Endodermal cell (in vitro differentiated cells): ENCODE data around the gene REEP5. TPM values are rescaled to one million over a fixed set of nuclear protein-coding genes. Genes with fewer than 3 reads are reported as not detected.
"Not testable (repeated sequence)": the region's sequence is repeated elsewhere in the genome, so short reads cannot be mapped to it uniquely, and the experiment has no call there.

ENCODE experiments used
- DNase-seq: peaks from one replicate; pipeline ENCODE4 v3.0.0-alpha.2; 2017
- H3K27ac ChIP-seq: 2 replicates; pipeline ENCODE4 v1.5.1; 2013; ENCODE audit warnings: mild to moderate bottlenecking, low read depth, low read length, moderate library complexity
- H3K27me3 ChIP-seq: 2 replicates; pipeline ENCODE4 v1.6.1; 2013; ENCODE audit warnings: mild to moderate bottlenecking, low read length, moderate library complexity; ENCODE audit not compliant: insufficient read depth, control insufficient read depth, poor library complexity, severe bottlenecking
- H3K36me3 ChIP-seq: 2 replicates; pipeline ENCODE4 v1.7.0; 2013; ENCODE audit warnings: mild to moderate bottlenecking, low read length, moderate library complexity; ENCODE audit not compliant: control insufficient read depth, insufficient read depth
- H3K4me1 ChIP-seq: one replicate; pipeline ENCODE4 v1.7.0; 2013; ENCODE audit warnings: low read length; ENCODE audit not compliant: control insufficient read depth, insufficient read depth
- H3K4me3 ChIP-seq: 2 replicates; pipeline ENCODE4 v1.5.1; 2013; ENCODE audit warnings: mild to moderate bottlenecking, low read length, moderate library complexity
- H3K9ac ChIP-seq: 2 replicates; pipeline ENCODE4 v1.6.1; 2013; ENCODE audit warnings: mild to moderate bottlenecking, low read length, moderate library complexity; ENCODE audit not compliant: poor library complexity, severe bottlenecking; ENCODE audit errors: extremely low read depth
- H3K9me3 ChIP-seq: 2 replicates; pipeline ENCODE4 v1.6.1; 2013; ENCODE audit warnings: mild to moderate bottlenecking, low read length, moderate library complexity; ENCODE audit not compliant: control insufficient read depth
- H3K27ac Mint-ChIP-seq: 2 replicates; pipeline ENCODE4 v1.8.0; 2020; ENCODE audit warnings: mixed read lengths
- H3K27me3 Mint-ChIP-seq: 2 replicates; pipeline ENCODE4 v1.8.0; 2021; ENCODE audit warnings: mild to moderate bottlenecking, mixed read lengths; ENCODE audit not compliant: insufficient read depth
- H3K36me3 Mint-ChIP-seq: 2 replicates; pipeline ENCODE4 v1.8.0; 2020; ENCODE audit warnings: low read depth, mixed read lengths
- H3K4me1 Mint-ChIP-seq: 2 replicates; pipeline ENCODE4 v1.8.0; 2020; ENCODE audit warnings: mixed read lengths
- H3K4me3 Mint-ChIP-seq: 2 replicates; pipeline ENCODE4 v1.8.0; 2020; ENCODE audit warnings: mild to moderate bottlenecking, moderate library complexity, mixed read lengths
- H3K9me3 Mint-ChIP-seq: 2 replicates; pipeline ENCODE4 v1.8.0; 2020; ENCODE audit warnings: mild to moderate bottlenecking, mixed read lengths
- WGBS, 2 experiments: methylation state at CpG; one replicate each; pipeline versions ENCODE4 v1.1.5 to v1.1.7; 2013; ENCODE audit warnings: missing lambda C conversion rate in 2 of 2, mixed read lengths in 1 of 2; ENCODE audit not compliant: insufficient coverage in 1 of 2, insufficient read length in 1 of 2; 5-methylcytosine and 5-hydroxymethylcytosine counted together
- total RNA-seq, 2 donors: library from RNA; stranded (reverse); fragmentation: NEBNext Ultra II Directional in 1 of 2; extraction: Animal tissue kit (Norgen Biotek cat#: 25700) in 1 of 2; gene quantifications; 2 replicates in 1 of 2; 3 replicates in 1 of 2; pipeline ENCODE4 v1.2.1, GENCODE V29; 2021
- TF ChIP-seq, protein P1 (sequence below): fragments of 200-600 bp; sonication (generic); conservative IDR thresholded peaks from 2 replicates; pipeline ENCODE4 v1.5.0; 2021; ENCODE audit warnings: antibody characterized with exemption, mild to moderate bottlenecking

Gene REEP5
- total RNA-seq, 2 donors from 2014 or later = 42.1 to 42.3 TPM

DNA sequence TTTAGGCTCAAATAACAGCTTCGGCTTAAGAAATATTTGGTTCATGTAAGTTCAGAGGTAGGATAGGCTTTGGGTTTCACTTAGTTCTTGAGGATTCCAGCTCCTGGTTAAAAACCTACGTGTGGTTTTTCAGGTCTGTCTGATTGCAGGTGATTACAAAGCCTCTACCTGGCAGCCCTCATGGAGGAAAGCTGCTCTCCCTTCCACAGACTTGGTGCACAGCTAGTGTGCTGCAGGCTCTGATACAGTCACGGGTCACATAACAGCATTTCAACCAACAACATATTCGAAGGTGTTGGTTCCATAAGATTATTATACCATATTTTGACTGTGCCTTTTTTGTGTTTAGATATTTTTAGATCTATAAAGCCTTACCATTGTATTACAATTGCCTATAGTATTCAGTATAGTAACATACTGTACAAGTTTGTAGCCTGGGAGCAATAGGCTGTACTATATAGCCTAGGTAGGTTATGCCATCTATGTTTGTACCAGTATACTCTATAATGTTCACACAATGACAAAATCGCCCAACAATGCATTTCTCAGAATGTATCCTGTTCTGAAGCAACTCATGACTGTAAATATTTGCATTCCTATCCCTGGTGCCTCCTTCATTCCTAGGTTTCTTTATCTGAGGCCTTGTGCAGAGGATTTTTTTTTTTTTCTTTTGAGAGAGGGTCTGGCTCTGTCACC is 46.5 kb upstream of the REEP5 start:
- no peak overlapping the region for H3K9ac ChIP-seq
- Mint-ChIP-seq H3K27ac (peak overlapping the region; percentile 52), H3K4me3 (no peak overlapping the region), H3K4me1 (peaks cover 13% of the 10 kb centered on the region), H3K27me3 (no peaks in the 10 kb centered on the region), H3K9me3 (no peaks in the 10 kb centered on the region), H3K36me3 (no peaks in the 10 kb centered on the region)
- no peak for DNase-seq
- TF ChIP-seq, protein P1, sequence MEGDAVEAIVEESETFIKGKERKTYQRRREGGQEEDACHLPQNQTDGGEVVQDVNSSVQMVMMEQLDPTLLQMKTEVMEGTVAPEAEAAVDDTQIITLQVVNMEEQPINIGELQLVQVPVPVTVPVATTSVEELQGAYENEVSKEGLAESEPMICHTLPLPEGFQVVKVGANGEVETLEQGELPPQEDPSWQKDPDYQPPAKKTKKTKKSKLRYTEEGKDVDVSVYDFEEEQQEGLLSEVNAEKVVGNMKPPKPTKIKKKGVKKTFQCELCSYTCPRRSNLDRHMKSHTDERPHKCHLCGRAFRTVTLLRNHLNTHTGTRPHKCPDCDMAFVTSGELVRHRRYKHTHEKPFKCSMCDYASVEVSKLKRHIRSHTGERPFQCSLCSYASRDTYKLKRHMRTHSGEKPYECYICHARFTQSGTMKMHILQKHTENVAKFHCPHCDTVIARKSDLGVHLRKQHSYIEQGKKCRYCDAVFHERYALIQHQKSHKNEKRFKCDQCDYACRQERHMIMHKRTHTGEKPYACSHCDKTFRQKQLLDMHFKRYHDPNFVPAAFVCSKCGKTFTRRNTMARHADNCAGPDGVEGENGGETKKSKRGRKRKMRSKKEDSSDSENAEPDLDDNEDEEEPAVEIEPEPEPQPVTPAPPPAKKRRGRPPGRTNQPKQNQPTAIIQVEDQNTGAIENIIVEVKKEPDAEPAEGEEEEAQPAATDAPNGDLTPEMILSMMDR = no peak
- no peak overlapping the region for H3K4me3 ChIP-seq
- H3K27ac ChIP-seq = peak overlapping the region; percentile 51
- 90 to 100% methylated on average over 3 to 5 of the region's 5 CpGs for WGBS, 2 experiments
- H3K27me3 ChIP-seq = no peaks in the 10 kb centered on the region
- no peaks in the 10 kb centered on the region for H3K9me3 ChIP-seq
- H3K36me3 ChIP-seq = no peaks in the 10 kb centered on the region
- no peaks in the 10 kb centered on the region for H3K4me1 ChIP-seq

GRCh38 chr5:112967520-112968083 is 45.6 kb upstream of the REEP5 start:
- H3K27ac ChIP-seq = no peak overlapping the region
- DNase-seq = no peak
- H3K27me3 ChIP-seq = no peaks in the 10 kb centered on the region
- Mint-ChIP-seq H3K36me3 (no peaks in the 10 kb centered on the region), H3K9me3 (no peaks in the 10 kb centered on the region), H3K4me3 (no peak overlapping the region), H3K27me3 (no peaks in the 10 kb centered on the region), H3K27ac (no peak overlapping the region), H3K4me1 (peaks cover 13% of the 10 kb centered on the region)
- no peak overlapping the region for H3K4me3 ChIP-seq
- H3K9ac ChIP-seq = no peak overlapping the region
- 95% methylated on average over 6 of the region's 6 CpGs; no CpG with 5 or more reads in 1 of the 2 experiments for WGBS, 2 experiments
- no peaks in the 10 kb centered on the region for H3K36me3 ChIP-seq
- no peaks in the 10 kb centered on the region for H3K9me3 ChIP-seq
- H3K4me1 ChIP-seq = no peaks in the 10 kb centered on the region
- TF ChIP-seq, protein P1 = no peak

DNA sequence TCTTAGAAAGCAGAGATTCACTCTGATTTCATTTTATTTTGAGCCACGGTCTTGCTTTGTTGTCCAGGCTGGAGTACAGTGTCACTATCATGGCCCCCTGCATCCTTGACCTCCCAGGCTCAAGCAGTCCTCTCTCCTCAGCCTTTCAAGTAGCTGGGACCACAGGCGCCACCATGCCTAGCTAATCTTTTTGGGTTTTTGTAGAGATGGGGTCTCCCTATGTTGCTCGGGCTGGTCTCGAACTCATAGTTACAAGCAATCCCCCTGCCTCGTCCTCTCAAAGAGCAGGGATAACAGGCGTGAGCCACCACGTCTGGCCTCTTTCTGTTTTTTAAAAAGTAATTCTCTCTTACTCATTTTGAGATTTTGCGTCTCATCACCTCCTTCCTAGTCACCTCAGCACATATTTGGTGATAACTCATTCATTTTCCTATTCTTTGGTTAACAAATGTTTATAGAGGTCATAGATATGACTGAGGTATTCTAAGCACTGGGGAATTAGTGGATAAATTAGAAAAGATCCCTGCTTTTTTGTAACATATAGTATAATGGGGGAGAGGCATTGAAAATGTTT is 43.8 kb upstream of the REEP5 start:
- Mint-ChIP-seq H3K36me3 (no peaks in the 10 kb centered on the region), H3K9me3 (no peaks in the 10 kb centered on the region), H3K27me3 (no peaks in the 10 kb centered on the region), H3K4me3 (no peak overlapping the region), H3K4me1 (peaks cover 14% of the 10 kb centered on the region), H3K27ac (no peak overlapping the region)
- H3K4me3 ChIP-seq = no peak overlapping the region
- TF ChIP-seq, protein P1 = no peak
- no peaks in the 10 kb centered on the region for H3K9me3 ChIP-seq
- DNase-seq = no peak
- H3K36me3 ChIP-seq = no peaks in the 10 kb centered on the region
- H3K4me1 ChIP-seq = no peaks in the 10 kb centered on the region
- no peaks in the 10 kb centered on the region for H3K27me3 ChIP-seq
- 91 to 96% methylated on average over 7 to 8 of the region's 8 CpGs for WGBS, 2 experiments
- H3K9ac ChIP-seq = no peak overlapping the region
- no peak overlapping the region for H3K27ac ChIP-seq

DNA sequence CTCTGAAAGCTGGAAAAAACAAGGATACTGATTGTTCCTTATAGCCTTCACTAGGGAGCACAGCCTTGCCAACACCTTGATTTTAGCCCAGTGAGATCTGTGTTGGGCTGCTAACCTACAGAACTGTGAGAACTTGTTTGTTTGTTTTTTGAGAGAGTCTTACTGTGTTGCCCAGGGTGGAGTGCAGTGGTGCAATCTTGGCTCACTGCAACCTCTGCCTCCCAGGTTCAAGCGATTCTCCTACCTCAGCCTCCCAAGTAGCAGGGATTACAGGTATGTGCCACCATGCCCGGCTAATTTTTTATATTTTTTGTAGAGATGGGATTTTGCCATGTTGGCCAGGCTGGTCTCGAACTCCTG is 41.3 kb upstream of the REEP5 start:
- H3K27me3 Mint-ChIP-seq, H3K36me3 ChIP-seq, H3K9ac ChIP-seq, H3K9me3 Mint-ChIP-seq, H3K4me1 ChIP-seq, H3K27ac Mint-ChIP-seq, H3K9me3 ChIP-seq, H3K36me3 Mint-ChIP-seq, H3K4me3 Mint-ChIP-seq, DNase-seq, H3K27me3 ChIP-seq, H3K4me3 ChIP-seq, H3K27ac ChIP-seq: not testable (repeated sequence)
- 90% methylated on average over 3 of the region's 3 CpGs for WGBS, 2 experiments
- peaks cover 10% of the 10 kb centered on the region for H3K4me1 Mint-ChIP-seq
